Gastroesophageal sphincter (tissue), 4 donors: Measurements from ENCODE around the gene KLHL15. TPM values are rescaled to one million over a fixed set of nuclear protein-coding genes. Genes with fewer than 3 reads are reported as not detected.
A peak's percentile ranks its signal among the peaks of the same experiment; 100 is the strongest.
"Not testable (repeated sequence)": the region's sequence is repeated elsewhere in the genome, so short reads cannot be mapped to it uniquely, and the experiment has no call there.

Experiments used
- ATAC-seq: fragments of 150-250 bp; one replicate; pipeline ENCODE4 v1.9.1; 2016; ENCODE audit warnings: mild to moderate bottlenecking, moderate library complexity
- H3K27ac ChIP-seq, 4 donors: fragments of 200-600 bp; sonication (generic) in 3 of 4; 1 replicate in 3 of 4; 2 replicates in 1 of 4; pipeline ENCODE4 v1.5.1; 2016 to 2019
- H3K27me3 ChIP-seq: fragments of 200-600 bp; sonication (generic); one replicate; pipeline ENCODE4 v1.5.1; 2019
- H3K36me3 ChIP-seq, 2 donors: fragments of 200-600 bp; sonication (generic); one replicate each; pipeline ENCODE4 v1.5.1; 2019; ENCODE audit warnings: control low read depth in 1 of 2
- H3K4me1 ChIP-seq, 3 donors: fragments of 200-600 bp; sonication (generic); 1 replicate in 2 of 3; 2 replicates in 1 of 3; pipeline ENCODE4 v1.5.1; 2016 to 2019; ENCODE audit warnings: control low read depth in 2 of 3
- H3K4me3 ChIP-seq, 2 donors: fragments of 200-600 bp; sonication (generic); one replicate each; pipeline ENCODE4 v1.5.1; 2019; ENCODE audit warnings: mild to moderate bottlenecking in 1 of 2, moderate library complexity in 1 of 2
- H3K9me3 ChIP-seq, 3 donors: fragments of 200-600 bp; sonication (generic); one replicate each; pipeline ENCODE4 v1.5.1; 2017 to 2019; ENCODE audit warnings: control low read depth in 2 of 3
- CTCF ChIP-seq, 4 experiments: fragments of 200-600 bp in 2 of 4; fragments of 450-650 bp in 2 of 4; sonication (generic) in 1 of 4; IDR thresholded peaks; one replicate each; pipeline ENCODE4 v1.5.1; 2017 to 2019; ENCODE audit warnings: antibody characterized with exemption in 4 of 4, mild to moderate bottlenecking in 2 of 4, moderate library complexity in 2 of 4
- EP300 ChIP-seq: sonication (generic); formaldehyde crosslinking; IDR thresholded peaks from one replicate; pipeline ENCODE4 v1.6.1; 2017; ENCODE audit warnings: antibody characterized with exemption, mild to moderate bottlenecking
- POLR2A ChIP-seq, 2 donors: fragments of 450-650 bp; IDR thresholded peaks; one replicate each; pipeline ENCODE4 v1.6.1; 2017; ENCODE audit warnings: antibody characterized with exemption in 2 of 2, mild to moderate bottlenecking in 2 of 2, moderate library complexity in 1 of 2
- POLR2AphosphoS5 ChIP-seq: sonication (generic); formaldehyde crosslinking; IDR thresholded peaks from one replicate; pipeline ENCODE4 v1.6.1; 2017; ENCODE audit warnings: antibody characterized with exemption
- WGBS, 2 donors: methylation state at CpG; one replicate each; pipeline ENCODE4 v1.1.5; 2018; ENCODE audit warnings: low coverage in 1 of 2; 5-methylcytosine and 5-hydroxymethylcytosine counted together
- total RNA-seq, 4 donors: library from RNA; depleted of rRNA; stranded (reverse); fragments of >200 nt; gene quantifications; one replicate each; pipeline ENCODE4 v1.1.0, GENCODE V29; 2016

The KLHL15 gene
- total RNA-seq, 4 donors from 2014 or later, result 12.2 to 42.3 (median 17.4) TPM

DNA sequence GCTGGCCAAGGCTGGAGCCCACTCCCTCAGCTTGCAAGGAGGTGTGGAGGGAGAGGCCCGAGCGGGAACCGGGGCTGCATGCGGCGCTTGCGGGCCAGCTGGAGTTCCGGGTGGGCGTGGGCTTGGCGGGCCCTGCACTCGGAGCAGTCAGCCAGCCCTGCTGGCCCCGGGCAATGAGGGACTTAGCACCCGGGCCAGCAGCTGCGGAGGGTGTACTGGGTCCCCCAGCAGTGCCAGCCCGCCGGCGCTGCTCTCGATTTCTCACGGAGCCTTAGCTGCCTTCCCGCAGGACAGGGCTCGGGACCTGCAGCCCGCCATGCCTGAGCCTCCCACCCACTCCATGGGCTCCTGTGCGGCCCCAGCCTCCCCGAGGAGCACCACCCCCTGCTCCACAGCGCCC lies 22.7 kb upstream of the KLHL15 start:
- H3K9me3 ChIP-seq, H3K36me3 ChIP-seq, H3K27ac ChIP-seq, ATAC-seq, H3K27me3 ChIP-seq, H3K4me3 ChIP-seq, H3K4me1 ChIP-seq: not testable (repeated sequence)
- WGBS, 2 donors, result no CpG with 5 or more reads among the region's 24 CpGs

GRCh38 chrX:24046060-24046459 lies 19.1 kb upstream of the KLHL15 start:
- not testable (repeated sequence) for ATAC-seq, H3K9me3 ChIP-seq

DNA sequence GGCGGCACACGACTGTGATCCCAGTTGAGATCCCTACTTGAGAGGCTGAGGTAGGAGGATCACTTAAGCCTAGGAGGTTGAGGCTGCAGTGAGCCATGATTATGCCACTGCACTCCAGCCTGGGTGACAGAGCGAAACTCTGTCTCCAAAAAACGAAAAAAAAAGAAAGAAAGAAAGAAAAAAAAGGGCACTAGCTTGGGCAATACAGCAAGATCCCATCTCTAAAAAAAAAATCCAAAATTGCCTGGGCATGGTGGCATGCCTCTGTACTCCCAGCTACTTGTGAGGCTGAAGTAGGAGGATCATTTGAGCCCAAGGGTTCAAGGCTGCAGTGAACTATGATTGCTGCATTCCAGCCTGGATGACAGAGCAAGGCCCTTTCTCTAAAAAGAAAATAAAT lies 10.7 kb upstream of the KLHL15 start:
- H3K36me3 ChIP-seq, result no peaks in the 10 kb centered on the region
- H3K4me3 ChIP-seq, result no peak overlapping the region
- H3K27me3 ChIP-seq, result no peaks in the 10 kb centered on the region
- TF ChIP-seq EP300, result no peak
- ATAC-seq, result no peak
- no peaks in the 10 kb centered on the region for H3K4me1 ChIP-seq
- H3K27ac ChIP-seq, result no peak overlapping the region
- WGBS, 2 donors, result 40% methylated on average over 1 of the region's 4 CpGs; no CpG with 5 or more reads in 1 of the 2 donors
- no peaks in the 10 kb centered on the region for H3K9me3 ChIP-seq

More at GRCh38 chrX:24046060-24046459, 19.1 kb upstream of the KLHL15 start:
- H3K36me3 ChIP-seq, H3K4me3 ChIP-seq, H3K27me3 ChIP-seq, H3K27ac ChIP-seq, H3K4me1 ChIP-seq: not testable (repeated sequence)

- no peak for ATAC-seq
- Histone ChIP-seq H3K36me3 (no peaks in the 10 kb centered on the region), H3K27ac (no peak overlapping the region), H3K4me1 (no peaks in the 10 kb centered on the region), H3K27me3 (no peaks in the 10 kb centered on the region), H3K4me3 (no peak overlapping the region), H3K9me3 (no peaks in the 10 kb centered on the region)
- WGBS, 2 donors, result 69 to 100% methylated on average over 1 to 4 of the region's 5 CpGs
- TF ChIP-seq POLR2A (IDR thresholded peaks at IDR 0.05), result no peak
- no peak for TF ChIP-seq POLR2AphosphoS5
- no peak for TF ChIP-seq CTCF (IDR thresholded peaks at IDR 0.05)
- no peak for TF ChIP-seq EP300
Observed at GRCh38 chrX:24034485-24034884, 7.5 kb upstream of the KLHL15 start.

- H3K9me3 ChIP-seq, result no peaks in the 10 kb centered on the region
- no peak for ATAC-seq
- H3K27ac ChIP-seq, result no peak overlapping the region
- no peak for TF ChIP-seq POLR2AphosphoS5
- TF ChIP-seq CTCF (IDR thresholded peaks at IDR 0.05), result no peak
- TF ChIP-seq EP300, result no peak
- TF ChIP-seq POLR2A (IDR thresholded peaks at IDR 0.05), result no peak
- WGBS, 2 donors, result 69 to 77% methylated on average over 4 to 5 of the region's 5 CpGs
- H3K4me1 ChIP-seq, result no peaks in the 10 kb centered on the region
- H3K4me3 ChIP-seq, result no peak overlapping the region
- H3K27me3 ChIP-seq, result no peaks in the 10 kb centered on the region
- H3K36me3 ChIP-seq, result no peaks in the 10 kb centered on the region
Observed at GRCh38 chrX:24030597-24030996, 3.6 kb upstream of the KLHL15 start.

DNA sequence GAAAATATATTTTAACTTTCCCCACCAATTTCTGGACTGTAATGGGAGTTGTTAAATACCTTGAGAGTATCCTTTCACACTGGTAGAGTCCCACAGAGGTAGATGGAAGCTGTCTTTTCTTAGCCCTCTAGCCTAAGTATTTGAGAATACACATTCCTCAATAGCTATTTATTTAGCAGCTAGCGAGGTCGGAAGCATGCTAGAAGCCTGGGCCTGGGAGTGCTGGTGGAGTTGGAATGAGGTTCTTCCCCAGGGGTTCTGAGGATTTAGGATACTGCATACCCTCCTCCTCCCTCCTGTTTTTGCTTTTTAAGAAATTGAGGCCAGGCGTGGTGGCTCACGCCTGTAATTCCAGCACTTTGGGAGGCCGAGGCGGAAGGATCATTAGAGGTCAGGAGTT lies 999 bp upstream of the KLHL15 start:
- Histone ChIP-seq H3K4me3 (no peak overlapping the region), H3K4me1 (no peaks in the 10 kb centered on the region), H3K36me3 (no peaks in the 10 kb centered on the region), H3K27ac (no peak overlapping the region), H3K27me3 (no peaks in the 10 kb centered on the region), H3K9me3 (no peaks in the 10 kb centered on the region)
- TF ChIP-seq EP300 (no peak), CTCF (IDR thresholded peaks at IDR 0.05) (no peak), POLR2AphosphoS5 (no peak), POLR2A (IDR thresholded peaks at IDR 0.05) (no peak)
- no peak for ATAC-seq
- 83 to 93% methylated on average over 2 to 4 of the region's 6 CpGs for WGBS, 2 donors

GRCh38 chrX:24026432-24026831 lies 554 bp downstream of the KLHL15 start:
- H3K4me1 ChIP-seq, result no peaks in the 10 kb centered on the region
- TF ChIP-seq CTCF (IDR thresholded peaks at IDR 0.05) (no peak), POLR2AphosphoS5 (no peak), EP300 (no peak), POLR2A (IDR thresholded peaks at IDR 0.05) (no peak)
- H3K4me3 ChIP-seq, result peak overlapping the region; percentile 82 to 85
- ATAC-seq, result no peak
- peak overlapping the region; percentile 97 to 99 (median 98) for H3K27ac ChIP-seq
- no peaks in the 10 kb centered on the region for H3K36me3 ChIP-seq
- no peaks in the 10 kb centered on the region for H3K27me3 ChIP-seq
- H3K9me3 ChIP-seq, result no peaks in the 10 kb centered on the region
- 13 to 31% methylated on average over 10 to 13 of the region's 13 CpGs for WGBS, 2 donors
